ENCODE measurements around the gene RAPGEF3. TPM values are rescaled to one million over a fixed set of nuclear protein-coding genes. Genes with fewer than 3 reads are reported as not detected.

Gene RAPGEF3
- total and polyA plus RNA-seq, 2 of the 13 experiments (the other 11 are each of a cell fraction or from before 2014, with no cell fraction given) = 0.07 TPM

- no peak for TF ChIP-seq SIX1 (CRISPR knock-in tag; IDR thresholded peaks at IDR 0.05; ENCODE audit: borderline replicate concordance)
- TF ChIP-seq ELF3 (CRISPR knock-in tag; IDR thresholded peaks at IDR 0.05) = peak; percentile 90
- TF ChIP-seq HES4 (CRISPR knock-in tag; IDR thresholded peaks at IDR 0.05; ENCODE audit: borderline replicate concordance) = no peak
- TF ChIP-seq ZNF264 (CRISPR knock-in tag; IDR thresholded peaks at IDR 0.05) = no peak
- no peak for TF ChIP-seq RARG (CRISPR knock-in tag; IDR thresholded peaks at IDR 0.05; ENCODE audit: low read depth)
- TF ChIP-seq THAP7 (CRISPR knock-in tag; IDR thresholded peaks at IDR 0.05) = 0 out of 2 replicates have a peak, but pooled peaks have one; percentile 33
- TF ChIP-seq ZSCAN9 (CRISPR knock-in tag; IDR thresholded peaks at IDR 0.05; ENCODE audit: borderline replicate concordance) = no peak
- TF ChIP-seq HMG20B (CRISPR knock-in tag; conservative IDR thresholded peaks at IDR 0.05) = no peak
- TF ChIP-seq, protein P1, sequence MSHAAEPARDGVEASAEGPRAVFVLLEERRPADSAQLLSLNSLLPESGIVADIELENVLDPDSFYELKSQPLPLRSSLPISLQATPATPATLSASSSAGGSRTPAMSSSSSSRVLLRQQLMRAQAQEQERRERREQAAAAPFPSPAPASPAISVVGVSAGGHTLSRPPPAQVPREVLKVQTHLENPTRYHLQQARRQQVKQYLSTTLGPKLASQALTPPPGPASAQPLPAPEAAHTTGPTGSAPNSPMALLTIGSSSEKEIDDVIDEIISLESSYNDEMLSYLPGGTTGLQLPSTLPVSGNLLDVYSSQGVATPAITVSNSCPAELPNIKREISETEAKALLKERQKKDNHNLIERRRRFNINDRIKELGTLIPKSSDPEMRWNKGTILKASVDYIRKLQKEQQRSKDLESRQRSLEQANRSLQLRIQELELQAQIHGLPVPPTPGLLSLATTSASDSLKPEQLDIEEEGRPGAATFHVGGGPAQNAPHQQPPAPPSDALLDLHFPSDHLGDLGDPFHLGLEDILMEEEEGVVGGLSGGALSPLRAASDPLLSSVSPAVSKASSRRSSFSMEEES (CRISPR knock-in tag; IDR thresholded peaks at IDR 0.05) = no peak
- no peak for TF ChIP-seq THYN1 (CRISPR knock-in tag; IDR thresholded peaks at IDR 0.05; ENCODE audit: borderline replicate concordance, low read depth)
- TF ChIP-seq ZNF253 (CRISPR knock-in tag; IDR thresholded peaks at IDR 0.05; ENCODE audit: borderline replicate concordance) = no peak
- no peak for TF ChIP-seq TBX2 (CRISPR knock-in tag; IDR thresholded peaks at IDR 0.05; ENCODE audit: borderline replicate concordance)
- no peak for TF ChIP-seq ZNF616 (CRISPR knock-in tag; IDR thresholded peaks at IDR 0.05; ENCODE audit: low read depth)
- no peak for TF ChIP-seq NFE2L1 (CRISPR knock-in tag; IDR thresholded peaks at IDR 0.05; ENCODE audit: borderline replicate concordance)
- TF ChIP-seq AGO1 (IDR thresholded peaks at IDR 0.05; ENCODE audit: low read depth, low read length, poor library complexity, severe bottlenecking) = no peak
- no peak for TF ChIP-seq ZNF569 (CRISPR knock-in tag; IDR thresholded peaks at IDR 0.05; ENCODE audit: borderline replicate concordance)
- TF ChIP-seq HHEX (CRISPR knock-in tag; IDR thresholded peaks at IDR 0.05) = no peak
- TF ChIP-seq ZNF83 (CRISPR knock-in tag; IDR thresholded peaks at IDR 0.05; ENCODE audit: borderline replicate concordance) = no peak
- no peak for TF ChIP-seq ZNF747 (CRISPR knock-in tag; IDR thresholded peaks at IDR 0.05; ENCODE audit: borderline replicate concordance)
- TF ChIP-seq, protein P2, sequence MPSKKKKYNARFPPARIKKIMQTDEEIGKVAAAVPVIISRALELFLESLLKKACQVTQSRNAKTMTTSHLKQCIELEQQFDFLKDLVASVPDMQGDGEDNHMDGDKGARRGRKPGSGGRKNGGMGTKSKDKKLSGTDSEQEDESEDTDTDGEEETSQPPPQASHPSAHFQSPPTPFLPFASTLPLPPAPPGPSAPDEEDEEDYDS (CRISPR knock-in tag; IDR thresholded peaks at IDR 0.05) = no peak
- no peak for TF ChIP-seq NFKB2 (CRISPR knock-in tag; IDR thresholded peaks at IDR 0.05; ENCODE audit: borderline replicate concordance)
- no peak for TF ChIP-seq ZNF143 (CRISPR knock-in tag; IDR thresholded peaks at IDR 0.05)
- TF ChIP-seq ONECUT2 (CRISPR knock-in tag; IDR thresholded peaks at IDR 0.05) = no peak
- no peak for TF ChIP-seq ZNF7 (CRISPR knock-in tag; IDR thresholded peaks at IDR 0.05)
- TF ChIP-seq ZNF12 (CRISPR knock-in tag; IDR thresholded peaks at IDR 0.05) = no peak
- TF ChIP-seq, protein P3, sequence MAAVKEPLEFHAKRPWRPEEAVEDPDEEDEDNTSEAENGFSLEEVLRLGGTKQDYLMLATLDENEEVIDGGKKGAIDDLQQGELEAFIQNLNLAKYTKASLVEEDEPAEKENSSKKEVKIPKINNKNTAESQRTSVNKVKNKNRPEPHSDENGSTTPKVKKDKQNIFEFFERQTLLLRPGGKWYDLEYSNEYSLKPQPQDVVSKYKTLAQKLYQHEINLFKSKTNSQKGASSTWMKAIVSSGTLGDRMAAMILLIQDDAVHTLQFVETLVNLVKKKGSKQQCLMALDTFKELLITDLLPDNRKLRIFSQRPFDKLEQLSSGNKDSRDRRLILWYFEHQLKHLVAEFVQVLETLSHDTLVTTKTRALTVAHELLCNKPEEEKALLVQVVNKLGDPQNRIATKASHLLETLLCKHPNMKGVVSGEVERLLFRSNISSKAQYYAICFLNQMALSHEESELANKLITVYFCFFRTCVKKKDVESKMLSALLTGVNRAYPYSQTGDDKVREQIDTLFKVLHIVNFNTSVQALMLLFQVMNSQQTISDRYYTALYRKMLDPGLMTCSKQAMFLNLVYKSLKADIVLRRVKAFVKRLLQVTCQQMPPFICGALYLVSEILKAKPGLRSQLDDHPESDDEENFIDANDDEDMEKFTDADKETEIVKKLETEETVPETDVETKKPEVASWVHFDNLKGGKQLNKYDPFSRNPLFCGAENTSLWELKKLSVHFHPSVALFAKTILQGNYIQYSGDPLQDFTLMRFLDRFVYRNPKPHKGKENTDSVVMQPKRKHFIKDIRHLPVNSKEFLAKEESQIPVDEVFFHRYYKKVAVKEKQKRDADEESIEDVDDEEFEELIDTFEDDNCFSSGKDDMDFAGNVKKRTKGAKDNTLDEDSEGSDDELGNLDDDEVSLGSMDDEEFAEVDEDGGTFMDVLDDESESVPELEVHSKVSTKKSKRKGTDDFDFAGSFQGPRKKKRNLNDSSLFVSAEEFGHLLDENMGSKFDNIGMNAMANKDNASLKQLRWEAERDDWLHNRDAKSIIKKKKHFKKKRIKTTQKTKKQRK (IDR thresholded peaks at IDR 0.05; ENCODE audit: low read length) = no peak
- TF ChIP-seq NCOA2 (CRISPR knock-in tag; IDR thresholded peaks at IDR 0.05) = no peak
These were observed 20.7 kb upstream of the RAPGEF3 start (continued) for GRCh38 chr12:47779301-47779942.
